ENCODE data around the gene CRYBG2. TPM values are rescaled to one million over a fixed set of nuclear protein-coding genes. Genes with fewer than 3 reads are reported as not detected.

Gene CRYBG2
- total and polyA plus RNA-seq, 2 of the 13 experiments (the other 11 are each of a cell fraction or from before 2014, with no cell fraction given), result 1.3 to 2.9 TPM

- TF ChIP-seq TERF1 (CRISPR knock-in tag; IDR thresholded peaks at IDR 0.05), result no peak
- 0 out of 2 replicates have a peak, but pooled peaks have one; percentile 29 for TF ChIP-seq ZNF564 (CRISPR knock-in tag; IDR thresholded peaks at IDR 0.05)
- peak; percentile 99 for TF ChIP-seq HNF4G (IDR thresholded peaks at IDR 0.05; ENCODE audit: borderline replicate concordance, low read depth, low read length)
- peak; percentile 99 for TF ChIP-seq HNF4G (CRISPR knock-in tag; IDR thresholded peaks at IDR 0.05; ENCODE audit: borderline replicate concordance, low read depth)
- TF ChIP-seq EP300 (IDR thresholded peaks at IDR 0.05; ENCODE audit: low read depth in 2 of 2, low read length in 2 of 2), result peak; percentile 97 to 99
- peak; percentile 98 for TF ChIP-seq EP300 (CRISPR knock-in tag; IDR thresholded peaks at IDR 0.05; ENCODE audit: borderline replicate concordance)
- TF ChIP-seq GATAD2A (CRISPR knock-in tag; IDR thresholded peaks at IDR 0.05), result peak; percentile 92
- peak; percentile 99 for TF ChIP-seq ZNF281 (CRISPR knock-in tag; IDR thresholded peaks at IDR 0.05; ENCODE audit: borderline replicate concordance)
- TF ChIP-seq SP140L (CRISPR knock-in tag; IDR thresholded peaks at IDR 0.05; ENCODE audit: borderline replicate concordance), result no peak
- peak; percentile 87; the same call in 1 of the 2 replicates for TF ChIP-seq BRD4 (CRISPR knock-in tag; IDR thresholded peaks at IDR 0.05)
- TF ChIP-seq ZNF687 (CRISPR knock-in tag; IDR thresholded peaks at IDR 0.05), result peak; percentile 78
- peak; percentile 94 for TF ChIP-seq POLR2G (IDR thresholded peaks at IDR 0.05; ENCODE audit: low read depth, low read length)
- no peak for TF ChIP-seq RORA (CRISPR knock-in tag; IDR thresholded peaks at IDR 0.05)
- no peak for TF ChIP-seq FOXK2 (IDR thresholded peaks at IDR 0.05)
- peak; percentile 84 for TF ChIP-seq ZNF280D (CRISPR knock-in tag; IDR thresholded peaks at IDR 0.05)
- TF ChIP-seq CBFB (CRISPR knock-in tag; IDR thresholded peaks at IDR 0.05), result peak; percentile 81; the same call in 1 of the 2 replicates
- peak; percentile 52; the same call in 1 of the 2 replicates for TF ChIP-seq ZNF430 (CRISPR knock-in tag; IDR thresholded peaks at IDR 0.05)
- peak; percentile 65 for TF ChIP-seq MIER2 (CRISPR knock-in tag; IDR thresholded peaks at IDR 0.05)
Observed at GRCh38 chr1:26350701-26351589, 3.0 kb downstream of the CRYBG2 start (continued).
